HEK293T (cell line): ENCODE results near the gene AOPEP.

Experiments
- CTBP1 ChIP-seq: fragments of 450-650 bp; IDR thresholded peaks from 2 replicates; pipeline ENCODE4 v1.6.1; 2016; ENCODE audit warnings: borderline replicate concordance
- ELF4 ChIP-seq: fragments of 450-650 bp; IDR thresholded peaks from 2 replicates; pipeline ENCODE4 v1.6.1; 2017; ENCODE audit warnings: antibody characterized with exemption
- FOXA1 ChIP-seq: fragments of 450-650 bp; IDR thresholded peaks from 2 replicates; pipeline ENCODE4 v1.6.1; 2016; ENCODE audit warnings: mild to moderate bottlenecking
- FOXK2 ChIP-seq: fragments of 450-650 bp; IDR thresholded peaks from 2 replicates; pipeline ENCODE4 v1.6.1; 2016; ENCODE audit warnings: mild to moderate bottlenecking
- FOXM1 ChIP-seq: fragments of 450-650 bp; IDR thresholded peaks from 2 replicates; pipeline ENCODE4 v1.6.1; 2017; ENCODE audit warnings: mild to moderate bottlenecking, borderline replicate concordance
- SP1 ChIP-seq: fragments of 450-650 bp; IDR thresholded peaks from 2 replicates; pipeline ENCODE4 v1.6.1; 2017
- SUZ12 ChIP-seq: fragments of 450-650 bp; IDR thresholded peaks from 2 replicates; pipeline ENCODE4 v1.6.1; 2016; ENCODE audit warnings: mild to moderate bottlenecking
- TARDBP ChIP-seq: fragments of 450-650 bp; IDR thresholded peaks from 2 replicates; pipeline ENCODE4 v1.6.1; 2016
- ZNF384 ChIP-seq: fragments of 450-650 bp; IDR thresholded peaks from 2 replicates; pipeline ENCODE4 v1.6.1; 2016
- TF ChIP-seq, protein P1 (sequence below): fragments of 450-650 bp; IDR thresholded peaks from 2 replicates; pipeline ENCODE4 v1.6.1; 2016

DNA sequence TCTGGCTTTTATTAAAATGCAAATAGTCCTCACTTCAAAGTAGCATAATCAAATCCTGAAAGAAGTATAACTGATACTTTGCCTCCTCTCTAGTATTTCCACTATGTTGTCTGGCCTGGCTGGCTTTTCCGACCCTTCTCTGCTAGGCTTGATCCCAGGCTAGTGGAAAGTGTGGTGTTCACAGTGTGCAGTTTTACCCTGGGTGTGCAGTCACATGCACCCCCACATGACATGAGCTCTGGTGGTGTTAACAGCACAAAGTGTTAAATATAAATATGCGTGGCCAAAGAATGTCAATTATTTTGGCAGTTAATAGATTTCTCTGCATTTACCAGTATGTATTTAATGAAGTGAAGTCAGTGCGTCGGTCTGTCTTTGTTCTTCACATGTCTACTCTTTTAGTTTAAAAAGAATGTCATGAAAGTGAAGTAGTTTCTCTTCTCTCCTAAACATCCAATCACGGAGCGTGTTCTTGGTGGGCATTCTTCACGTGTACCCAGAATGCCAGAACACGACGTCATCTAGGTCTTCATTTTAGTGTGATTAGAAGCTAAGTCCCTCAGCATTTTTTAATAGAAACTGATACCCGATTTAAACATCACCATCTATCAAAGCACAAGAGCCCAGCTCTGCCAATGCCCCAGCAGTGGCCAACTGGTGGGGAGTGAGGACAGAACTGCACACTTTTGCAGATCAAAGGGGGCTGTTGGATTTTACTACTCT is 304.6 kb downstream of the AOPEP start:
- TF ChIP-seq ELF4 (no peak), SUZ12 (no peak), FOXM1 (no peak), FOXA1 (no peak), SP1 (no peak), FOXK2 (no peak), TARDBP (no peak), ZNF384 (no peak), CTBP1 (no peak)
- TF ChIP-seq, protein P1, sequence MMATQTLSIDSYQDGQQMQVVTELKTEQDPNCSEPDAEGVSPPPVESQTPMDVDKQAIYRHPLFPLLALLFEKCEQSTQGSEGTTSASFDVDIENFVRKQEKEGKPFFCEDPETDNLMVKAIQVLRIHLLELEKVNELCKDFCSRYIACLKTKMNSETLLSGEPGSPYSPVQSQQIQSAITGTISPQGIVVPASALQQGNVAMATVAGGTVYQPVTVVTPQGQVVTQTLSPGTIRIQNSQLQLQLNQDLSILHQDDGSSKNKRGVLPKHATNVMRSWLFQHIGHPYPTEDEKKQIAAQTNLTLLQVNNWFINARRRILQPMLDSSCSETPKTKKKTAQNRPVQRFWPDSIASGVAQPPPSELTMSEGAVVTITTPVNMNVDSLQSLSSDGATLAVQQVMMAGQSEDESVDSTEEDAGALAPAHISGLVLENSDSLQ = no peak
